Measurements from ENCODE around the gene PIK3C2G.

- no peak for TF ChIP-seq CTCF (IDR thresholded peaks at IDR 0.05; ENCODE audit: borderline replicate concordance, extremely low read depth, low read length, poor library complexity, severe bottlenecking)
- no peak for TF ChIP-seq EZH2 (IDR thresholded peaks at IDR 0.05; ENCODE audit: borderline replicate concordance, low read depth, low read length, severe bottlenecking)
Measured at GRCh38 chr12:18355429-18355828, 94.1 kb downstream of the PIK3C2G start.

All from DND-41 (cell line).